Activated T-cell treated with anti-CD3 and anti-CD28 coated beads for 24 hours (primary cell): ENCODE data around the gene L3MBTL4.
"Not testable (repeated sequence)": the region's sequence is repeated elsewhere in the genome, so short reads cannot be mapped to it uniquely, and the experiment has no call there.

Experiments
- DNase-seq: peaks from one replicate; pipeline ENCODE4 v3.0.0-alpha.2; 2020; ENCODE audit warnings: low read depth

Gene L3MBTL4

DNA sequence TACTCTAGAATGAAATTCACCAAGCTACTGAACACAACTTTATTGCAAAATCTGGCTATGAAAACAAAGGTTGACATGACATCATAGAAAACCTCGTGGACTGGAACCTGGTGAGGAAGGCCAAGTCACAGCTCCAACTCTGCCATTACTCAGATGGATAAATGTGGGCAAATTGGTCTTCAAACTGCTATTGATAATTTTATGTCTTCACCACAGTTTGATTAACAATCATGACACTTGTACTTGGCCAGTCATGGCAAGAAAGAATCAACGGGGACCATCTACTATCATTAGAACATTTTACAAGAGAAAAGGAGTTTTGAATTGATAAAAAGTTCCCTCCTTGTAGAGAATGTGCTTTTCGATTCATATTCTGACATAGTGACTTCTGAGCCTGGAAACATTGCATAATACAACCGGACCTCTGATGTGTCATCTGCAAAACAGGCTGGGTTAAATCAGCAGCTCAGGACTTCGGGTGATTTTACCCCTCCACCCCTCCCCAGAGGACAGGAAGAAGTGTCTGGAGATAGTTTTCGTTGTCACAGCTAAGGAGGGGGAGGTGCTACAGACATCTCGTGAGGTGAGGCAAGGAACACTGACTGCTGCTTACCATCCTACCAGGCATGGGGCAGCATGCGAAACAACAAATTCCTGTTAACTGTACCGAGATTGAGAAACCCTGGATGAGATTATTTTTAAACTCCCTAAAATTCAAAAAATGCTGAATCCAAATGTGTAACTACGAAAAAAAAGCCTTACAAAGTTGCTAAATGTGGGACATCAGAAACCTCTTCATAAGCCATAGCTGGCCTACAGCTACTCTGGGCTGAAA is 8.4 kb downstream of the L3MBTL4 start:
- DNase-seq, result no peak

DNA sequence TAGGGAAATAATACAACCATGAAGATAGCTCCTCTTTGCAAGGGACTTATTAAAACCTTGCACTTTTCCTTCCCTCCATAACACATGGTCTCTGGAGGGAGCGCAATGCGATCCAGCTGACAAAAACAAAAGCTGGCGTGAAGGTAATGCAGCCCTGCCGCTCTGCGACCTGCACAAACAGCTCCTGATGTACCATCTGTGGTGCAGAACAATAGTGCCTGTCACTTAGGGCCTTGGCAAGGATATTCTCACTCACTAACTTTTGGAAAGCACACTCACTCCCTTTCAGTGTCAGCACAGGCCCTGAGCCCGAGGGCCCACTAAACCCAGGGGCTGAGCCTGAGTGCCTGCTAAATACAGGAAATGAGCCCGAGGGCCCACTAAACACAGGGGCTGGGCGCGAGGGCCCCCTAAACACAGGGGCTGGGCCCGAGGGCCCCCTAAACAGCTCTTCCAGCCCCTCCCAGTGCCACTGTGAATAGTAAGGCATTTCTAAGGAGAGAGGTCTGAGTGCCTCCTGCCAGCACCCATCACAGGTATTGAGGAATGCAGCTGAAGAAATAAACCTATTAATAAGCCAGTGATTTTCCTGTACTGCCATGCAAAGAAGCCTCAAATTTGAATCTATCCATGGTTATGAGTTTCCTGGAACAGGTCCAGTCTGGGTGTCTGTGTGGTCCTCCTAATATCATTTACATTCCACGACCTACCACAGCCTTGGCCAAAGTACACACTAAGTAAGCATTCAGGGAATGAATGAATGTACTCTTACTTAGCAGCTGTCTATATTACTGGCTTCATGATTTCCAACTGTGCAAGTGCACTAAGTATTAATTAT is 9.3 kb downstream of the L3MBTL4 start:
- no peak for DNase-seq

DNA sequence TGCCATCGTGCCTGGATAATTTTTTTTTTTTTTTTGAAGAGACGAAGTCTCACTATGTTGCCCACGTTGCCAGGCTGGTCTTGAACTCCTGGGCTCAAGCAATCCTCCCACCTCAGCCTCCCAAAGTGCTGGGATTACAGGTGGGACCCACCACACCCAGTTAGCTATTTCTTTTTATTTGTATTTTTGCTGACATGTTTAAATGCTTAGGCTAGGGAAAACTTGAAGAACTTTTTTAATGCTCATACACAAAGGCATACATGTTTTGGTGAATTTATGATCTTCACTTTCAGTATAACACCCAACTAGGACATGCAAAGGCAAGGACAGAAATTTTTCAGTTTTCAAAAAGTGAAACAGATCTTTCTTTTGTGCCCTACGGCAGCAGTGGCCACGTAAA is 9.9 kb downstream of the L3MBTL4 start:
- no peak for DNase-seq

DNA sequence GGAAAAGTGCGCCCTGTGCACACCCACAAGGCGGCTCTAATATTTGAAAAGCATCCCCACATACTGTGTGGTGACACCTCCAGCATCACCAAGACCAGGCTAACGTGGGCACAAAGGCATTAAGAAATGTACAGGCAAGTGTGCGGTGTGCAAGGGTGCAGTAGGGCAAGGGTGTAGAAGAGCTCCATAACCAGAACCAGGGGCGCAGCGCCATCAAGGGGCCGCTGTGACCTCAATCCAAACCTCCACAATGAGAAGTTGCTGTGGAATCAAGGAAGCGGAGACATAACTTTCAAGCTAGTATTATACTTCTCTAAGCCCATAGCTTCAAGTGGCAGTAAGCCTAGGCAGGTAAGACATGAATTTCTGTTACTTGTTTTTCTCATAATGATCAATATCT is 13.0 kb downstream of the L3MBTL4 start:
- no peak for DNase-seq

DNA sequence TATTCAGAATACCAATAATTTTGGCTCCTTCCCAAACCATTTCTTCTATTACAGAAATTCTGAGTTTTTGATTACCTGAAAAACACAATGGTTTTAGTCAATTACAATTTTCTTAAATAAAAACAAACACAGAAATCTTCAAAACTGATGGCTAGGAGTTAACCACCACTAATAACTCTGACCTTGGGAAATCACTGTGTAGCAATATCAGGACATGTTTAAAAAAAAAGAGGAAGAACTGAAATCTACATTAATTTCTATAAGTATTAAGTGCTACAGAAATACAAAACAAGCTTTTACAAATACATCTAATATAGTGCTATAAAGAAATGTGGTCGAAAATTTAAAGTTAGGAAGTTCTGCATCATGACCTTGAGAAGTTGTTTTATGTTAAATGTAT is 14.9 kb downstream of the L3MBTL4 start:
- no peak for DNase-seq

DNA sequence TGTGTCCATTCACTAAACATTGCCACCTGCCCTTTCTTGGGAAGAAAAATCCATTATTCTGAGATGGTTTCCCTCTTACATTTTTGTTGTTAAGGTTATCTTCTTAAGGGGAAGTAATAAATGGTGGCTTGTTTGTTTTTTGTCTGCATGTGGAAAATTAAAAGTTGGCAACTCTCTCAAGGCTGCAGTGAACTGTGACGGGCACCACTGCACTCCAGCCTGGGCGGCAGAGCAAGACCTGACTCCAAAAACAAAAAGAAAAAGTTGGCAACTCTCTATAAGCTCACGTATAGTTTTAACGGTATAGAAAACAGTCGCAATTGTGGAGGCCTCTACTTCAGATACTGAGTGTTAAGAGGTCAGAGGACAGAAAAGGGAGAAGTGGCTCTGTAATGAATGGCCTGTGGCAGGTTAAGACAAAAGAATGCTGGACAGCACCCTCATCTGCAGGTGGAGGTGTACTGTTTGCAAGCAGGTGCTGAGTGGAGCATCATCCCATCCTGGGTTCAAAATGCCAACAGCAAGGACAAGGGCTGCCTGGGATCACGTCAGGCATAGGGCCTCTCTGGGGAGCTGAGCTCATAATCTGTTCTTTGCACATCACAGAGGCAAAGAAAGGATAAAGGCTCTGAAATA is 16.7 kb downstream of the L3MBTL4 start:
- no peak for DNase-seq

DNA sequence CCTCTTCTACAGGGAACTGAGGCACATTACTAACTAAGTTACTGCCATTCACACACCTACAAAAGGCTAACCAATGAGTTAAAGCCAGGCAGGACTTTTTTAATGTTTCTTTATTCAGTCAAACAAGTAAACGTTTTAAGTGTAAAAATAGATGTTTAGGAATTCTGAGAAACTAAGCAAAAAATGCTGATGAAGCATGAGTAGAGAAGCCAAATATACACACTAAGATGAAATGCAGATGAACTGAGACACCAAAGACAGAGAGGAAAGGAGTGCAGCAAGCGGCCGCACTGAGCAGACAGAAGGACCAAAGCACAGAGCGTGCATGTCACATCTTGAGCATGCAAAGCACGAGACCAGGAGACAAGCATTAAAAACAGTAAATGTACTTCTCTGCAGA is 17.9 kb downstream of the L3MBTL4 start:
- no peak for DNase-seq

DNA sequence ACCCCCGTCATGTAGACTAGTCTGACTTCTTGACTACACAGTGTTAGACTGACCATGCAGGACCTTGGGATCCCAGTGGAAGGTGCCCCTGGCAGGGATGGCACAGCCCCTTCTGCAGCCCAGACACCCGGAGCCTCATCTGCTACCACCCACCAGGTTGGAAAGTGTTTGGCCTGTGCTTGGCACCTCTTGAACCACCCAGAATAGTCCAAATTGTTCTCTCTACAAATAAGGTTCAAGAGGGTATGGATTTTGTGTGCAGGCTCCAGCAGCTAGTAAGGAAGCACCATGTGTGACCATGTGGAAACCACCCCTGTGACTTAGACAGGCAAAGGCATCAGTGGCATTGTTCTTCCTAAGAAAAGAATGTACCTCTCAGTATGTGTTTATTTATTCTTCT is 18.4 kb downstream of the L3MBTL4 start:
- DNase-seq, result no peak

DNA sequence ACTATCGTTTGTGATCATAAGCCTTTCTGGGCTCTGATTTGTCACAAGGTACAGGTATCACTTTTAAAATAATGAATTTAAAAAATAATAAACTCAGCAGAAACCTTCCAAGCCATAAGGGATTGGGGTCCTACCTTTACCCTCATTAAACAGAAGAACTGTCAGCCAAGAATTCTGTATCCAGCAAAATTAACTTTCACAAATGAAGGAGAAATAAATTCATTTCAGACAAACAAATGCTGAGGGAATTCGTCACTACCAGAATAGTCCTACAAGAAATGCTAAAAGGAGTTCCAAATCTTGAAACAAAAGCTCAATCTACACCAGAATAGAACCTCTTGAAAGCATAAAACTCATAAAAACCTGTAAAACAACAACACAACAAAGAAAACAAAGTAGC is 25.7 kb downstream of the L3MBTL4 start:
- DNase-seq, result no peak

DNA sequence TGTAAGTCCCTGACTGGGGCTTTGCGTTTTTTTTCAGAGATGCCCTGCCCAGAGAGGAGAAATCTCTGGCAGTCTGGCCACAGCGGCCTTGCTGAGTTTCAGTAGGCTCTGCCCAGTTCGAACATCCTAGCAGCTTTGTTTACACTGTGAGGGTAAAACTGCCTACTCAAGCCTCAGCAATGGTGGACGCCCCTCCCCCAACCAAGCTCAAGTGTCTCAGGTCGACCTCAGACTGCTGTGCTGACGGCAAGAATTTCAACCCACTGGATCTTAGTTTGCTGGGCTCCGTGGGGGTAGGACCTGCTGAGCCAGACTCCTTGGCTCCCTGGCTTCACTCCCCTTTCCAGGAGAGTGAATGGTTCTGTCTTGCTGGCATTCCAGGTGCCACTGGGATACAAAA is 31.7 kb downstream of the L3MBTL4 start:
- DNase-seq, result no peak

DNA sequence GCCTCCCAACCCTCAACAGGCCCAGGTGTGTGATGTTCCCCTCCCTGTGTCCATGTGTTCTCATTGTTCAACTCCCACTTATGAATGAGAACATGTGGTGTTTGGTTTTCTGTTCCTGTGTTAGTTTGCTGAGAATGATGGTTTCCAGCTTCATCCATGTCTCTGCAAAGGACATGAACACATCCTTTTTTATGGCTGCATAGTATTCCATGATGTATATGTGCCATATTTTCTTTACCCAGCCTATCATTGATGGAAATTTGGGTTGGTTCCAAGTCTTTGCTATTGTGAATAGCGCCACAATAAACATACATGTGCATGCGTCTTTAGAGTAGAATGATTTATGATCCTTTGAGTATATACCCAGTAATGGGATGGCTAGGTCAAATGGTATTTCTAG is 37.2 kb downstream of the L3MBTL4 start:
- not testable (repeated sequence) for DNase-seq

DNA sequence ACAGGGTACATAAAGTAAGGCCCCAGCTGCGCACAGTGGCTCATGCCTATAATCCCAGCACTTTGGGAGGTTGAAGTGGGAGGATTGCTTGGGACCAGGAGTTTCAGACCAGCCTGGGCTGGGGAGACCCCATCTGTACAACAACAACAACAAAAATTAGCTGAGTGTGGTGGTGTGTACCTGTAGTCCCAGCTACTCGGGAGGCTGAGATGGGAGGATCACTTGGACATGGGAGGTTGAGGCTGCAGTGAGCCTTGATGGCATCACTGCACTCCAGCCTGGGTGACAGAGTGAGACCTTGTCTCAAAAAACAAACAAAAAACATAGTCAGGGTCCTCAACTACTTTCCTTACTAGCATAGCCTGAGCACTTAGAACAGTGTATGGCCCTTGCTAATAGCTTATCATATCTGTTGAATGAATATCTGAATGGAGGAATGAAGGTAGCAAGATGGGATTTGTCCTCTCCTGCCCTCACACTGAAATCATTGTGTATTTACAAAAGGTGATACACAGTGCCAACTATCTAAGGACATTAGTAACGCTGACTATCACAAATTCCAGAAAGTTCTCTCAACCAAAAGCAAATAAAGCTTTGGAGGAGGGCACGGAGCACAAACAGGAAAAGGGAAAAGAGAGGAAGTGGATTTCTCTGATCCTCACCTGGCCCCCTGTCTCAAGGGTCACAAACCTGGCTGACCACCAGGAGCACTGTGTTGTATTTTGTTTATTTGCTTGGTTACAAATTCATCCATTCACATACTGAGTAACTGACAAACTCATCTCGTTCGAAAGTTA is 38.1 kb downstream of the L3MBTL4 start:
- DNase-seq, result no peak

DNA sequence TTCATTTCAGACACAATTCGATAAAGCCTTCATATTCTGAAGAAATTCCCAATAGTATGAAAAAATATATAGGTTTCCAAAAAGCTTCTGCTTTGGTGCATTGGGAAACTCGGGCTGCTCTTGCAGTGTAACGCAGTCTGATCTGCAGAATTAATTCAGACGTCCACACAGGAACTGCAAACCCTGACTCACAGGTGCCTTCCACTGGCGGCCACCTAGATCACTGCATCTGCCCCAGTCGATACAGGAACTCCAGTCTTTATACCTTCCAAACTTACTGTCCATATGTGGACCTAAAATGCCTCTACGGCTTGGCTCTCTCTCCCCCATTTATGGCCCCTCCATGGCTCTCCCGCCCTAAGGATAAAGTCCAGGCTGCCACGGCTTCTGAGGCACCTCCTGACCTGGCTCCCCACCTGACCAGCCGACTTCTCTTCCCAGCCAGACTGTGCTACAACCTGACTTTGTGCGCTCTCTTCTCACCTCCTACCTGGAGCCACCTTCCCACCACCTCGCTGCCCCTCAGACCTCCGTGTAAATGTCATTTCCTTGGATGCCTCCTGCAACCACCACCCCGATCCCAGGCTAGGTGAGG is 39.7 kb downstream of the L3MBTL4 start:
- DNase-seq, result no peak

DNA sequence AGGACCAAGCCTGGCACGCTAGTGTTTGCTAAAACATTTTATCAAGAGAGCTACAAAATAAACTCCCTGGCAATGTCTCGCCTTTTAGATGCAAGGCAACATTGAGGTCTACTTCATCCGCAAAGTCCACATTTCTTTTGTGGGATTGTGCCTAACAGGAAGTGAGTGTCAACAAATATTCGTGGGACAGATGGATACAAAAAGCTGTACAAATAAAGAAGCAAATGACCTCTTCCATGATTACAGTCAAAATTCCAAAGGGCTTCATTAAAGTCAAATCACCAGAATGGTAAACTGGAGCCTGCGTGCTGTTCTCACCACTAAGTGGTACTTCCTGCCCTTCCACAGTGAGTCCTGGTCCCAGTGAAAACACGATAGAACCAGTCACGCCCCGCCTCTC is 40.4 kb downstream of the L3MBTL4 start:
- no peak for DNase-seq

DNA sequence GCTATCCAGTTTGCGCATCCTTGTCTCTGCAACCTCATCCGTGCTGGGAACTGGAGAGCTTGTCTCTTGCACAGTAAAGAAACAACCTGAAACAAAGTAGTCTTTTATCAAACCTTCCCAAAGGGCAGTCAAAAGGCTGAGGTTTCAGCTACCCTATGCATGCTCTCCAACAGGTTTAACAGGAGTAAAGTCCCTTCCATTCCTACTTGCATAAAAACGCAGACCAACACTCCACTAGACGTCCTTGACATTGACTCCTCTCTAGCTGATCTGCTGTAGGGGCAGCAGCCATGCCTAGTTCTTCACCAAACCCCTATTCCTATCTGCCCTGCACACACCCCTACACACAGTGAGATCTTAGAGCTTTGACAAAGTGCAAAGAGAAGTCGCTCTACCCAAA is 41.5 kb downstream of the L3MBTL4 start:
- no peak for DNase-seq

DNA sequence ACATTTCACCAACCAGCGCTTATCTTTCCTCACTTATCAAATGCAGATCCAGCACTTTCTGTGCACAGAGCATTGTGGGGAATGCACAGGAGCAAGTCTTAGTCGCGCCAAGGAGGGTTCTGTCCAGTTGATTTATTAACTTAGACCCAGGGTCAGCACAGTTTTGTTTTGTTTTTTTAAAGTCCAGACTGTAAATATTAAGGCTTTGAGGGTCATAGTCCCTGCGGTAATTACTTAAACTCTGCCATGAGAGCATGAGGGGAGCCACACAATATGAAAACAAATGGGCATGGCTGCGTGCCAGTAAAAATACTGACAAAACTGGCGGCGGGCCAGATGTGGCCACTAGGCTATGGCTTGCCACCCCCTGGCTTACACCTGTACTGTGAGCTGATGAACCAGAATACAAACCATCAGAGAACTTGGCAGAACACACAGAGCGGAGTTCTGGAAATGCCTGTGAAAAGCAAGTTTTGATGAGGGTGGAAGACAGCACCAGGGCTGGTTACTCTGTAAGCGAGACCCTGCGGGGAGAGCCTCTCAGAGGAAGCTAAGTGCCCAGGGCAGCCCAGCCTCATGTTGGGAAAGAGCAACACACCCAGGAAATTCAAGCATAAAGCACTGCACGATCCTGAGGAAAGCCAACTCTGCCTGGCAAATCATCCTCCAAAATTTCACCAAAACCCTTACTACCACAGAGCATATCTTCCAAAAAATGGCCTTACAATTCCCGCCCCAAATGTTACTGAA is 43.6 kb downstream of the L3MBTL4 start:
- DNase-seq, result no peak

DNA sequence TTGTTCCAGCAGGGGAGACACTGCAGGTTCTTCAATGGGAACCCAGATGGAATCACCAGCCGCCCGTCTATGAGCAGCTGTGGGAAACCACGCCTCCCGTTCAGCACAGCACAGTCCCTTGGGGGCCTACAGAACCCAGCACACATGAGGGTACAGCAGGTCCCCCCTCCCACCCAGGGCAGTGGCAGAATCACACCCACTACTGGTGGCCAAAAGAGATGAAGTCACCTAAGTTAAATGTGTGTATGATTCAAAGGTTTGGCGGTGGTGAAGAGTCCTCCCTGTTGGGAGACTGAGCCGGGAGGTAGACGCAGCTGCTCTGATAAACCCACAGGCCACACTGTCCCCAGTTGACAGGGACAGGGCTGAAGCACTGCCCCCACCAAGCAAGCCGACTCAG is 44.3 kb downstream of the L3MBTL4 start:
- no peak for DNase-seq

DNA sequence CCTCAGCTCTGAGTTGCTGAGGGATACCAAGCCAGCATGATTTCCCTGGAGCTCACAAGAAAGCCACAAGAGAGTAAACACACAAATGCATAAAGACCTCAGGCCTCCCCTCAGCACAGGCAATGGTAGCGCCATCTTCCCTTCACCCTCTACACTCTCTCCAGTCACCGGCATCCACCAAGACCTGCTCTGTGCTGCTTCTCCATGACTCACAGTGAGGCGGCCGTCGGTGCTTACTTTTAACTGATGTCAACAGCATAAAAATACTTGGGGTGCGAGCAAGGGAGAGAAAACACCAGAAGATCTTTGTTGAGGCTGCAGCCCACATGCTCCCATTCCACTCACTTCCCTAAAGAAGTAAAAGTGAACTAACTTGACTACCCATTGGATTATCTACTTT is 46.7 kb downstream of the L3MBTL4 start:
- DNase-seq, result no peak

DNA sequence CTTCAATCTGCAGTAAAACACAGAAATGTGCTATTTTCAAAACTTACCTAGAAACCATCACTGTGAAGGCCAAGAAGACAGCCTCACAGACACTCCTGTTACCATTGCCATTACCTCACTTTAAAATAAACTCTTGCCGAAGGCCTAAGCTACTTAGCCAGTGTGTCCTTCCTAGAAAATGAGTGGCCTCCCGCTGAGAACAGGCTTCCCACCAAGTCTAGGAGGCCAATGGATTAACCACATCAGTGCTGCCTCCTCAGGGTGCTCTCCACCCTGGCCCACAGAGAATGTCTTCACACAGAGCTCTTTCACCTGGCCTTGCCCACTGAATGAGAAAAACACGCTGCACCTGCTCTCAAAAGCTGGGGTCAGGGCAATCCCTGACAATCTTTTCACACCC is 47.5 kb downstream of the L3MBTL4 start:
- DNase-seq, result no peak

DNA sequence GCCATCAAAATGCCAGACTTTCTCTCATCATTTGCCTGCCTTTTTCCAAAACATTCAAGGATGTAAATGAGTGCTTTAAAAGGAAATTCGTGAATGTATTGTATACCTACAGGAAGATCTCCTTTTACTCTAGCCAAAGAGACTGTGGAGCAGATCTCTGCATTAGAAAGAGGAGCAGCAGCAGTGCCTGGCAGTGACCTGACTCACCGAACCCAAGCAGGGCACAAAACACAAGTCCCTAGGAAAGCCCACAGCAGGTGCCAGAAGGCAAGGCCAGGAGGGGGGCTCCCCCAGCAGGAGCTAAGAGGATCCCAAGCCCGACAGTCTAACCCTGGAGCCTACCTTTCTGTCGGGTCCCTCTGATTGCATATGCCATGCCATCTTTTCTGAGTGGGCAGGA is 47.9 kb downstream of the L3MBTL4 start:
- DNase-seq, result no peak

DNA sequence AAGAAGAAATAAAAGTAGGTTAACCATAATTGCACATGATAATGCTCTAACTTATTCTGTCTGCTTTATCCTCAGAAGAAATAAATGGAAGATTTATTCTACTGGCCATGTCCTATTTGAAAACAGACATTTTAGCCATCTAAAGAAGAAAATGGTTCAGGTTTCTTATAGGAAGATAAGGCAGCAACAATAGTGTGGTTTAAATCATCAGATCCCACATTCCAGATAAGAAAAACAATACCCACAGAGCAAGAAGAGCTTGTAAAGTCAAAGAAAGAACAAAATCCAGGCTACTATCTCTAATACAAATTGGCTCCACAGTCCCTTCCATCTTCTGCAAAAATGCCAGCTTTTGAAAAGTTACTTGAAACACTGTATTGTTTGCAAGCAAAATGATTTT is 49.3 kb downstream of the L3MBTL4 start:
- DNase-seq, result no peak
